Tibial artery (tissue), 4 donors: ENCODE data around the gene AIG1.

Experiments
- DNase-seq, 2 donors: peaks; one replicate each; pipeline ENCODE4 v3.0.0-alpha.2; 2019
- H3K27ac ChIP-seq, 2 donors: fragments of 200-600 bp; sonication (generic) in 1 of 2; 1 replicate in 1 of 2; 2 replicates in 1 of 2; pipeline ENCODE4 v1.5.1; 2018 to 2019; ENCODE audit warnings: mild to moderate bottlenecking in 1 of 2
- H3K27me3 ChIP-seq, 2 donors: fragments of 200-600 bp; sonication (generic) in 1 of 2; one replicate each; pipeline versions ENCODE4 v1.5.1 to v1.6.0; 2016 to 2019
- H3K36me3 ChIP-seq, 3 donors: fragments of 200-600 bp; sonication (generic) in 2 of 3; one replicate each; pipeline ENCODE4 v1.5.1; 2016 to 2019; ENCODE audit warnings: mild to moderate bottlenecking in 2 of 3
- H3K4me1 ChIP-seq, 4 donors: fragments of 200-600 bp; sonication (generic) in 2 of 4; 1 replicate in 3 of 4; 2 replicates in 1 of 4; pipeline ENCODE4 v1.5.1; 2016 to 2019
- H3K4me3 ChIP-seq, 2 donors: fragments of 200-600 bp; sonication (generic) in 1 of 2; 1 replicate in 1 of 2; 2 replicates in 1 of 2; pipeline ENCODE4 v1.5.1; 2018 to 2019; ENCODE audit warnings: mild to moderate bottlenecking in 2 of 2
- H3K9me3 ChIP-seq, 3 donors: fragments of 200-600 bp; sonication (generic) in 1 of 3; one replicate each; pipeline ENCODE4 v1.5.1; 2016 to 2019
- intact Hi-C: fragments of 100-400 bp; cut with DNase I; formaldehyde crosslinking; loops from one replicate; pipeline ENCODE4 v1.15.0; 2023; ENCODE audit warnings: low total_unique reads
- TF ChIP-seq, protein P1 (sequence below), 2 experiments: fragments of 200-600 bp in 1 of 2; fragments of 450-650 bp in 1 of 2; IDR thresholded peaks; one replicate each; pipeline ENCODE4 v1.5.1; 2017 to 2019; ENCODE audit warnings: antibody characterized with exemption in 2 of 2, mild to moderate bottlenecking in 1 of 2, moderate library complexity in 1 of 2

AIG1 gene

GRCh38 chr6:143183666-143184065 is 123.0 kb downstream of the AIG1 start:
- H3K27ac ChIP-seq: no peak overlapping the region
- no peak overlapping the region for H3K4me3 ChIP-seq
- H3K36me3 ChIP-seq: no peaks in the 10 kb centered on the region
- peaks cover 0 to 27% (median 5%) of the 10 kb centered on the region in 4 donors for H3K4me1 ChIP-seq
- DNase-seq: no peak
- H3K9me3 ChIP-seq: no peaks in the 10 kb centered on the region
- no peaks in the 10 kb centered on the region for H3K27me3 ChIP-seq
- intact Hi-C loops: no loop called here
- TF ChIP-seq, protein P1, sequence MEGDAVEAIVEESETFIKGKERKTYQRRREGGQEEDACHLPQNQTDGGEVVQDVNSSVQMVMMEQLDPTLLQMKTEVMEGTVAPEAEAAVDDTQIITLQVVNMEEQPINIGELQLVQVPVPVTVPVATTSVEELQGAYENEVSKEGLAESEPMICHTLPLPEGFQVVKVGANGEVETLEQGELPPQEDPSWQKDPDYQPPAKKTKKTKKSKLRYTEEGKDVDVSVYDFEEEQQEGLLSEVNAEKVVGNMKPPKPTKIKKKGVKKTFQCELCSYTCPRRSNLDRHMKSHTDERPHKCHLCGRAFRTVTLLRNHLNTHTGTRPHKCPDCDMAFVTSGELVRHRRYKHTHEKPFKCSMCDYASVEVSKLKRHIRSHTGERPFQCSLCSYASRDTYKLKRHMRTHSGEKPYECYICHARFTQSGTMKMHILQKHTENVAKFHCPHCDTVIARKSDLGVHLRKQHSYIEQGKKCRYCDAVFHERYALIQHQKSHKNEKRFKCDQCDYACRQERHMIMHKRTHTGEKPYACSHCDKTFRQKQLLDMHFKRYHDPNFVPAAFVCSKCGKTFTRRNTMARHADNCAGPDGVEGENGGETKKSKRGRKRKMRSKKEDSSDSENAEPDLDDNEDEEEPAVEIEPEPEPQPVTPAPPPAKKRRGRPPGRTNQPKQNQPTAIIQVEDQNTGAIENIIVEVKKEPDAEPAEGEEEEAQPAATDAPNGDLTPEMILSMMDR (IDR thresholded peaks at IDR 0.05): no peak

GRCh38 chr6:143185288-143185687 is 124.6 kb downstream of the AIG1 start:
- Histone ChIP-seq H3K4me3 (no peak overlapping the region), H3K27me3 (no peaks in the 10 kb centered on the region), H3K27ac (no peak overlapping the region), H3K9me3 (no peaks in the 10 kb centered on the region), H3K4me1 (peaks cover 0 to 22% (median 5%) of the 10 kb centered on the region in 4 donors), H3K36me3 (no peaks in the 10 kb centered on the region)
- intact Hi-C loops: no loop called here
- no peak for DNase-seq
- TF ChIP-seq, protein P1 (IDR thresholded peaks at IDR 0.05): no peak

- DNase-seq: no peak
- H3K4me1 ChIP-seq: peaks cover 0 to 10% (median 2%) of the 10 kb centered on the region in 4 donors
- H3K27ac ChIP-seq: no peak overlapping the region
- no peaks in the 10 kb centered on the region for H3K27me3 ChIP-seq
- no peaks in the 10 kb centered on the region for H3K36me3 ChIP-seq
- no peak overlapping the region for H3K4me3 ChIP-seq
- TF ChIP-seq, protein P1 (IDR thresholded peaks at IDR 0.05): no peak
- H3K9me3 ChIP-seq: no peaks in the 10 kb centered on the region
- intact Hi-C loops: no loop called here
Measured at GRCh38 chr6:143187238-143187923, 126.7 kb downstream of the AIG1 start.

DNA sequence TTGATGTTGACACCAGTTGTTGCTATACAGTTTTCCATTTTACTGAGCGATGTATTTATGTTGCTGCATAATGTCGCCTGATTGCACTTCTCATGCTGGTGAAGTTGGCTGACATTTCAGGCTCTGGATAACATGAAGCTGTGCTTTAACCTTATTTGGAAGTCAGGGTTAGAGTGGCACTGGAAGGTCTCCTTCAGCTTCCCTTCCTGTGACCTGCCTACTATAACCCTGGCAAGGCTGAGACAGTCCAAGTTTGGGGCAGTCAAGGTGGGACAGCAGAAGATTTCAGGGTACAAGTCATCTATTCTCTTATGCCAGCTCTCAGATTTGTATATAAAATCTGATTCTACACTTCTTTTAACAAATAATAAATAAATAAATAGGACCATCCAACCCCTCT is 127.6 kb downstream of the AIG1 start:
- no peak overlapping the region for H3K4me3 ChIP-seq
- H3K4me1 ChIP-seq: peaks cover 0 to 10% (median 2%) of the 10 kb centered on the region in 4 donors
- H3K27me3 ChIP-seq: no peaks in the 10 kb centered on the region
- no peaks in the 10 kb centered on the region for H3K36me3 ChIP-seq
- H3K27ac ChIP-seq: no peak overlapping the region
- DNase-seq: no peak
- intact Hi-C loops: no loop called here
- H3K9me3 ChIP-seq: no peaks in the 10 kb centered on the region
- TF ChIP-seq, protein P1 (IDR thresholded peaks at IDR 0.05): no peak

- H3K4me3 ChIP-seq: no peak overlapping the region
- no peaks in the 10 kb centered on the region for H3K27me3 ChIP-seq
- H3K36me3 ChIP-seq: no peaks in the 10 kb centered on the region
- no peak for DNase-seq
- peaks cover 0 to 20% (median 4%) of the 10 kb centered on the region in 4 donors for H3K4me1 ChIP-seq
- H3K27ac ChIP-seq: no peak overlapping the region
- TF ChIP-seq, protein P1 (IDR thresholded peaks at IDR 0.05): no peak
- intact Hi-C loops: no loop called here
- no peaks in the 10 kb centered on the region for H3K9me3 ChIP-seq
Measured at GRCh38 chr6:143191361-143191760, 130.7 kb downstream of the AIG1 start.
